HS-5 (cell line): ENCODE results near the gene FAM114A1.
"Not testable (repeated sequence)": the region's sequence is repeated elsewhere in the genome, so short reads cannot be mapped to it uniquely, and the experiment has no call there.

Experiments used
- DNase-seq: peaks from one replicate; pipeline ENCODE4 v3.0.0-alpha.2; 2012; ENCODE audit warnings: low read depth

Gene FAM114A1

DNA sequence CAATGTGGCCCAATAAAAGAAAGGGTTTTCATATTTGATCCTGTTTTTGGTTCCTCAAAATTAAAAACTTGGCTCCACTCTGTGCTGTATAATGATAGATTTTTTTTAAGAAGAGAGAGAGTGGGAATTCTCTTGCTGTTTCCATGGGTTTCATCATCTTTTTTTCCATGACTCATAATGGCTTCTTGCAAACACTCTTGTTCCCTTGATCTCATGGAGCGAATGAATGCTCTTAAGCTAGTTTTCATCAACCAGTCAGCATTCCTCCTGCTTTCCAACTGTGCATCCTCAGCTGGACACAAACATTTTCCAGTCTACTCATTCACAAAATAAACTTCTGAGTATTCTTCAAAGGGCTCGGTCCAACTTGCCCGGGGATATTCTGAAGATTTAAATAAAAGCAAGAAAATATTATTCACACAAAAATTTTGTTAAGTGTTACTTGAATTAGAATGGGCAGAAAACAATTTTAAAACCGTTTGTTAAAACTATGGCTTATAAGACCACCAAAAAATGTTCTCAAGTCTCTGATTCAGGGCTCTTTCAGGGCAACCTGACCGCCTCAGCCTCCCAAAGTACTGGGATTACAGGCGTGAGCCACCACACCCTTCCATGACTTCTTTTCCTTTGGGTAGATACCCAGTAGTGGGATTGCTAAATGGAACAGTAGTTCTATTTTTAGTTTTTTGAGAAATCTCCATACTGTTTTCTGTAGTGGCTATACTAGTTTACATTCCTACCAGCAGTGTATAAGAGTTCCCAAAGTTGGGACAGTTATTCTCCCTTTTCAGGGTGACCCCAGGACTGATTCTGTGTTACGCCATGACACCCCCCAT is 99.9 kb downstream of the FAM114A1 start:
- DNase-seq = peak; percentile 78

DNA sequence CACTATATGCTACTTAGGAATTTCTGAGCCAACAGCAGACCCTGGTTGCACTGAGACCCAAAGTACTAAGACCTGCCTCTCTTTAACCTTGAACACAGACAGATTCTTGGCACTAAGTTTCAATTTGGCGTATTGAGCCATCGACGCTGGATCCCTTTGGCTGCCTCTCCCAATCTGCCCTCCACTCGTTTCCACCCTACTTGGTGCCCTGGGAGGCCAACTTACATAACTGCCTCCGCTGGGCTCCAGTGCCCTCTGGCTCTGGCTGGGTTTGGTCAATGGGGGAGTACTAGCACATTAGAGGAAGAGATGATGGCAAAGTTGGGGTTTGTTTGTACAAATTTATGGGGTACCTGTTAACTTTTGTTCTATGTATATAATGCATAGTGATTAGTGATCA is 101.1 kb downstream of the FAM114A1 start:
- DNase-seq = no peak

DNA sequence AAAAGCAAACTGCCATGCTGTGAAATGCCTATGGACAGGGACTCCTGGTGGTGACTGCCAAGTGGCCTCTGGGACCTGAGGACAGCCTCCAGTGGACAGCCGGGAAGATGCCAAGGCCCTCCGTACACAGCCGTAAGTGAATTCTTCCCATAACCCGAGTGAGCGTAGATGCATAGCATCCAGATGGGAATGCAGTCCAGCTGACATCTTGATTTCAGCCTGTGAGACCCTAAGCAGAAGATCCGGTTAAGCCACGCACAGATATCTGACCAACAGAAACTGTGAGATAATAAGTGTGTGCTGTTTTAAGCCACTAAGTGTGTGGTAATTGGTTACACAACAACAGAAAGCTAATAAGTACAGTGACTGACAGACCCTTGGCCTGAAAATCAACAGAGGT is 108.7 kb downstream of the FAM114A1 start:
- no peak for DNase-seq

DNA sequence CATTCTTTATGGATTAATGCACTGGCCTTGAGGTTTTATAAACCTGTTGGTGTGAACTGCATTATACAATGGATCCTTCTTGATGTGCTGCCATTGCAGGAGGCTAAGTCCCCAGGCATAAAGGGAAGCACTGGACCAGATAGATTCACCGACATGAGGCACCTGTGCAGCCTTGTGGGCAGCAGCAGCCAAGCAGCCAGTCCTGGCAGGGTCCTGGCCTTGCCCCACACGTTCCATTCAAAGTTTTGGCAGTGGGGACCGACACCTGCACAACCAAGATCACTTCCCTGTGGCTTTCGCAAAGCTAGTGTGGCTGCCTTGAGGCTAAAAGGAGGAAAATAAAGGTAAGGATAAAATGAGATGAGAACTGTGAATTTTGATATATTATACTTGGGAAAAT is 111.5 kb downstream of the FAM114A1 start:
- no peak for DNase-seq

DNA sequence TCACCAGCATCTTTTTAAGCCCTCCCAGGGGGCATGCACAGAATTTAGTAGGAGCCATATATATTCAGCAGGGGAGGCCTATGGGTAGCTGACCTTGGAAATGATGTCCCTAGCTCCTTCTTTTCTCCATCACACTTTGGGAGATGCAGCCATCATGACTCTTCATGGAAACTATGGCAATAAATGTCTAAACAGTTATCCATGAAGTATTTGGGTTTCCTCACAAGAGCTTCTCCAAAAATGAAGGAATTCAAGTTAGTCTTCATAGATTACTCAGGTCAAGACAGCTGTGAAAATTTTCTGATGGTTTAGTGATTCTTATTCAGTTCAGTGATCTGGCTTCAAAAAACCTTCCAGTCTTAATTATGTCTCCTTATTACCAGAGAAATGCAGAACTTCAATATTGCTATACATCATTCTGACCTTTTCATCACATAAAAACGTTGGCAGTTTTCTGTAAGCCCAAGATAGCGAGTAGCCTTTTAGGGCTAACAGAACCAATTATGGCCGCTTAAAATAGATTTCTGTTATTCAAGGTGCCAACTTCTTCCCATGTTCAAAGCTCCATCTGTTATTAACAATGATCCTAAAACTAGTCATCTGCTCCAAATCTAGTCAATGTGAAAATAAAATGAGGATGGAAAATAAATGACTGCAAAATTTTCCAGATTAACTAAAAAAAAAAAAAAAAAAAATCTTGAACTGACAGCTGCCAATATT is 112.1 kb downstream of the FAM114A1 start:
- DNase-seq = no peak

DNA sequence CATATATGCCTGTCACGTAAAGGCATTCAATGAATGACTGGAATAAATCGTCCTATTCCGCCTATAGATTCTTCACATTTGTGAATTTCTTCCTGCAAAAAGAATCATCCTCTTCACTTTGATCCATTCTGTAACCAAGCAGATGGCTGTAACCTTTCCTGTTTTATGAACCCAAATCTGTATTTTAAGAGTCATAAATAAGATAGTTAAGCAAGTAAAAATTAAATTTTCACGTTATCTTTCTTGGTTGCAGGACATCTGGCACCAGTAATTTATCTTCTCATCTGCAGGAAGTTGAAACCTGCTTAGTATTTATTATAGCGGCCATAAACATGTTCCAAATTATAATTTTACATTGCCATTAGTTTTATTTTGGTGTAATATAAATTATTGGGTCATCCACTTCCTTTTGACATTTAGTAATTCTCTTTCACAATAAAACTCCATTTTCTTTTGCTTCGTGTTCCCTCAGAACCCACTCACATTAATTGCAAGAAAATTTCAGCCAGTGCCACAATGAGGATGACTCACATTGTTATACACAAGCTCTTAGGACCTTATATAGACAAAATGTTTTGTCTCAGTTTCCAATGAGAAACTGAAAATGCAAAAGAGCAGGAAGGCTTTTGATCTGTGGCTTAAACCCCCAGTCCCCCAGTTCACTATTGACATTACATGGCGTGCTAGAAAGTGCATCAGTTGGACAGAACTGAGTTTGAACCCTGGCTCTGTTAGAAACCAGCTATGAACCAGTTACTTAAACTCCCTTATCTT is 113.5 kb downstream of the FAM114A1 start:
- no peak for DNase-seq

DNA sequence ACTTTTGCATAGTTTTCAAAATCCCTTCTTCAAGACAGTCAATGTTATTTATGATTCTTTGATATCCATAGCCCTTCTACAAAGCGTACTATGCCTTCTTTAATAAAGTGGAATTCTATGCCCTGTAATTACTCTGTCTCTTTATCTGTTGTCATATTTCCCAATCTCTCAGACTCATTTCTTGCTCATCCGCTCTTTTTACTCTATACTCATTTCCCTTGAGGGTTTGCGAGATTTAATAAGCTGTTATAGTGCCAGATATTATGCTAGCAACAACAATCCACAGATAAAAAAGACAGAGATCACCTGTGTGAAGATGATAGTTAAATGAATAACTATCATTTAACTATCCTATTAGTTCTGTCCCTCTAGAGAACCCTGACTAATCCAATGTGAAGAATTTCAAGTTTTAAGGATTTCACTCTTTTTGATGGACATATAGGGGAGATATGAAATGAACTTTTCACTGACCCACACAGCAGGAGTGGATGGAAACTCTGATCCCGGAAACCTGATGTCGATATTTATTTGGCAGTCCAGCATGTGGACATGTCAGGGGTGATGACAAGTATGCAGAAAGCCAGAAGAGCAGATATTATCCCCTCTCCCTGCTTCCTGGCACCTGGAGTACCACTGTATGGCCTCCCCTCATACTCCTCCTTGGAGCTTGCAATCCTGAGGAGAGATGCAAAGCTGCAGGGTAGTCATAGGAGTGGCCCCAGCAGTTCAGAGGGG is 114.9 kb downstream of the FAM114A1 start:
- no peak for DNase-seq

DNA sequence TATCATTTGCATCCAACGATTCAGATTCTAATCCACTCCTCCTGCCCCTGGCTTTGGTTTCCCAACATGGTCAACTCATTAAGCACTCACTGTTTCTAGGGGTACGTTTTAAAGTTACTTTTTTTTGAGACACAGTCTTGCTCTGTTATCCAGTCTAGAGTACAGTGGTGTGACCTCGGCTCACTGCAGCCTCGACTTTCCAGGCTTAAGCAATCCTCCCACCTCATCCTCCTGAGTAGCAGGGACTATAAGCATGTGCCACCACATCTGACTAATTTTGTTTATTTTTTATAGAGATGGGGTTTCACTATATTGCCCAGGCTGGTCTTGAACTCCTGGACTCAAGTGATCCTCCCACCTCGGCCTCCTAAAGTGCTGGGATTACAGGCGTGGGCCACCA is 115.7 kb downstream of the FAM114A1 start:
- DNase-seq = no peak

DNA sequence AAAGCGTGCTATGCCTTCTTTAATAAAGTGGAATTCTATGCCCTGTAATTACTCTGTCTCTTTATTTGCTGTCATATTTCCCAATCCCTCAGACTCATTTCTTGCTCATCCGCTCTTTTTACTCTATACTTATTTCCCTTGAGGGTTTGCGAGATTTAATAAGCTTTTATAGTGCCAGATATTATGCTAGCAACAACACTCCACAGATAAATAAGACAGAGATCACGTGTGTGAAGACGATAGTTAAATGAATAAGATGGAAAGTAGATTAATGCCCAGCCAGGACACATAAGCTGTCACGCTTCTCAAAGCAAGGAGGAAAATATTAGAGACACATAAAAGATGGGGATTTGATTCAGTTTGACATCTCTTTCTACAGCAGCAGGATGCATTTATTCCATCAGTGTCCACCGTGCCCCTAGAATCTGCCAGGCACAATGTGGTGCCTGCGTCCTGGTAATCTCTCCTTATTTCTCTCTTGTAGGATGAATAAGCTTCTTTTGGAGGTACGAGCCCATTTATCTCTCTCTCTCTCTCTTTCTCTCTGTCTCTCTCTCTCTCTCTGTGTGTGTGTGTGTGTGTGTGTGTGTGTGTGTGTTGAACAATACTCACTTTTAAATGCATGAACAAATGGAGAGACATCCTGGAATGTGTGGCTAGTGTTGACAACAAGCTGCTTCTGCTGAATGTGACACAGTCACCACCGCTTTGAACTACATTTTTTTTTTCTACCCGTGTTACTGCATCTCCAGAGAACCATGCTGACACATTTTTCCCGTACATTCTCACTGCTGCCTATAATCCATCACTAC is 116.4 kb downstream of the FAM114A1 start:
- DNase-seq = no peak

DNA sequence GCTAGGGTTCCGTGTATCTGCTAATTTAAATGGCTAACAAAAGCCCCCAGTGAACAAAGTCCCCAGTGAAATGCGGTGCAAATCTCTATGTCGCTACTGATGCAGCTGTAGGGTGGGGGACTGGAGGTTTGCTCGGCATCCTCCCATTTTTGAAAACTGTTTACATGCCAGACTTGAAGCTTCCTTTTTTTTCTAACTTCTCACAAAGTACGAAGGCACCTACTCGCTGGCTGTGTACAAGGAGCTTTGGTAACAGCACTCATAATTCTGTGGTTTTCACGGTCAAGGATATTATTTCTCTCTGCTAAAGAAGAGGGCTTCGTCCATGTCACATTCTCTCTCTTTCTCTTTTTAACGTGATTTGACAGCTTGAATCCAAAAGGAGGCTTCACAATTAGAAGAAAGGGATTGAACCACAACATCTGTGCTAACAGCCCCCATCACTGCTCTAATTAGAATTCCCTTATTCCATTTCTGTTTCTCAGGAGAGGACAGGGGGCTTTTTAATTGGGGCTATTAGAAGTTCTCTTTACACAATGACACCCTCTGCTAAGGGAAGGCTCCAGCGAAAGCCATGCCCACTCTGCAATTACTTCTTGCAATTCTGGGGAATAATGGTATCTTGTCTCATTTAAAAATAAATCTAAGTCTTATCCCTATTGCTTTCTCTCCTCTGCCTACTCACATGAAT is 117.9 kb downstream of the FAM114A1 start:
- DNase-seq = no peak

DNA sequence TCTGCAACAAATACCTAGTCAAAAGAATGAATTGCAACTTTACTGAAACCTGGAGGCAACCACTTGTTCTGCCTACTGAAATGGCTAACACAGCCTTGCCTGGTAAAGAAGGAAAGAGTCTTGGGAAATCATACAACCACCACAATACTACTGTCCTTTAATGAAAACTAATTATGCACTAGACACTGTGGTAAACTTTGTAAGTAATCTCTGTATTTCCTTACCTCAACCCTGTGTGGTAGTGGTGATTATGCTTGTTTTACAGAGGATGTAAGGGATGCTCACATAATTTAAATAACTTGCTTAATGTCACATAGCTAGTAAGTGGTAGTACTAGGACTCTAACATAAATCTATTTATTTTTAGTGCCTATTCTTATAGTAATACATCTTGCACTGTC is 119.9 kb downstream of the FAM114A1 start:
- no peak for DNase-seq

DNA sequence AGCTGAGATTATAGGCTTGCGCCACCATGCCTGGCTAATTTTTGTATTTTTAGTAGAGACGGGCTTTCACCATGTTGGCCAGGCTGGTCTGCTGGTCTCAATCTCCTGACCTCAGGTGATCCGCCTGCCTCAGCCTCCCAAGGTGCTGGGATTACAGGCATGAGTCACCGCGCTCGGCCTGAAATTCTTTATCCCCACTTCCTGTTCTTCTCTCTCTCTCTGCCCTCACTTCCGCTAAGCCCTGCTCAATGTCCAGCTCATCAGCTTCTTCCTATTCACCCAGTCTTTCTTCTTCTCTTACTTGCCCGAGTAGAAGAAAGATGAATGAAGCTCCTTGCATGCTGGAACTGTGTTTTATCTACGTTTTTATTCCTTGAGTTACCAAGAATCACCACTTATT is 120.7 kb downstream of the FAM114A1 start:
- not testable (repeated sequence) for DNase-seq

DNA sequence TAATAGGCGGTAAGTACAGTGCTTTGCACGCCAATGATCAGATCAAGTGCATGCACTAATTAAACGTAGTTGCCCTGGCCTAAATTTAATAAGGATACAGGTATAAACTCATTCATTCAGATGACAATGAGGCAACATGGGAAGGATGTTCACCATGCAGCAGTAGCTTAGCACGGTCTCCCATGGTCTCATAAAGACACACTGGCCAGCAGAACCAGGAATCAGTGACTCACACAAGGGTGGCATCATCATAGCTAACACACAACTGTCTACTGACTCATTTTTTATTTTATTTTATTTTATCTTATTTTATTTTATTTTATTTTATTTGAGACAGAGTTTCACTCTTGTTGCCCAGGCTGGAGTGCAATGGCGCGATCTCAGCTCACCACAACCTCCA is 121.9 kb downstream of the FAM114A1 start:
- no peak for DNase-seq

DNA sequence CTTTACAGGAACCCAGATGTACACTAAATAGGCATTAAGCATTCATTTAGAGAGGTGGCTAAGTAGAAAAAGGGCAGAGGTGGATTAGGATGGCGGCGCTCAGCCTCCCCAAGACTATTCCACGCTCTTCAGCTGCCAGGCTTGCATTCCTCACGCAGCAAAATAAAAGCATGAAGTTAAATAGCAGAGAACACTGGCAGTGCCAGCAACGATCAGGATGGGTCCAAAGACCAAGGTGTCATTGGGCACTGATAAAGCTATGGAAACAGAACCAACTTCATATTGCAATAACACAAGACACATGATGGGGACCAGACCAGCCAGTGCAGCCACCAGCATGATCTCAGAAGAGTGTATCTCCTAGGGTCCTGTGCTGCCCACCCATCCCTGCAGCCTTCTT is 122.6 kb downstream of the FAM114A1 start:
- no peak for DNase-seq

DNA sequence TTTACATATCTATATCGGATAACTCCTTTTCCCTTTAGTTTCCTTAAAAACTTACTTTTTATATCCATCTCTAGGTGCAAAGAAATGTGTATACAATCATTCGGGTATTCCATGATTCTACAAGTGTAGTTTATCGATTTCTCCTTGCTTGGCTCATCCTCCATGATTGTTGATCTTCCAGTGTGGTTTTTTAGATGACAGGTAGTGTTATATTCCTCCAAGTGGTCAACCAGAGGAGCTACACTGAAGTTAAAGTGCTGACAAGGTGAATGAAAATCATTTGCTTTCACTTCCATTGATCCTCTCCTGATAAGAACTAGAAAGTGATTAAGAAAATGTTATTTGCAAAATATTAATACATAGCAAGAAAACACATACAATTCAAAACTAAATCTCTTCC is 126.1 kb downstream of the FAM114A1 start:
- no peak for DNase-seq

DNA sequence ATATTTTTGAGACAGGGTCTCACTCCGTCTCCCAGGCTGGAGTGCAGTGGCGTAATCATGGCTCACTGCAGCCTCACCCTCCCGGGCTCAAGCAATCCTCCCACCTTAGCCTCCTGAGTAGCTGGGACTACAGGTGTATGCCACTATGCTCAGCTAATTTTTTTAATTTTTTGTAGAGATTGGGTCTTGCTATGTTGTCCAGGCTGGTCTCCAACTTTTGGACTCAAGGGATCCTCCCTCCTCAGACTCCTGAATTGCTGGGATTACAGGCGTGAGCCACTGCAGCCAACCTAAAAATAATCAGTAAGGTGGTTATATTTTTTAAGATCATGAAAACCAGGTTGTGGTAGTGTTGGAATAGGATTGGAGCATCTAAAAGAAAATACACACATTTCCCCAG is 126.5 kb downstream of the FAM114A1 start:
- DNase-seq = no peak
